H4 (cell line): ENCODE results near the gene THRB. TPM values are rescaled to one million over a fixed set of nuclear protein-coding genes. Genes with fewer than 3 reads are reported as not detected.

Source experiments
- DNase-seq: peaks from one replicate; pipeline ENCODE4 v3.0.0-alpha.2; 2015; ENCODE audit warnings: low spot score
- total RNA-seq: library from RNA; depleted of rRNA; stranded (reverse); fragments of >200 nt; shearing (Covaris generic); gene quantifications from 2 replicates; pipeline ENCODE4 v1.2.3, GENCODE V29; 2014

THRB gene
- total RNA-seq, 1 experiment from 2014 or later: 1.2 TPM

- no peak for DNase-seq
Measured at GRCh38 chr3:24490151-24490550, 4.5 kb downstream of the THRB start.

GRCh38 chr3:24487325-24488262 lies 7.1 kb downstream of the THRB start:
- no peak for DNase-seq

- DNase-seq: no peak
Measured at GRCh38 chr3:24485511-24485910, 9.1 kb downstream of the THRB start.

GRCh38 chr3:24483873-24484272 lies 10.8 kb downstream of the THRB start:
- DNase-seq: no peak

- DNase-seq: no peak
Measured at GRCh38 chr3:24482096-24482705, 12.4 kb downstream of the THRB start.

GRCh38 chr3:24481193-24481592 lies 13.5 kb downstream of the THRB start:
- no peak for DNase-seq

GRCh38 chr3:24480497-24480896 lies 14.2 kb downstream of the THRB start:
- no peak for DNase-seq

- DNase-seq: no peak
Measured at GRCh38 chr3:24479816-24480215, 14.8 kb downstream of the THRB start.

GRCh38 chr3:24476871-24477656 lies 17.6 kb downstream of the THRB start:
- no peak for DNase-seq

- peak; percentile 28 for DNase-seq
Measured at GRCh38 chr3:24475925-24476324, 18.7 kb downstream of the THRB start.

- DNase-seq: no peak
Measured at GRCh38 chr3:24474862-24475261, 19.8 kb downstream of the THRB start.

- no peak for DNase-seq
Measured at GRCh38 chr3:24472358-24472757, 22.3 kb downstream of the THRB start.

GRCh38 chr3:24471486-24471885 lies 23.2 kb downstream of the THRB start:
- DNase-seq: no peak

GRCh38 chr3:24470277-24470676 lies 24.4 kb downstream of the THRB start:
- DNase-seq: no peak

- DNase-seq: no peak
Measured at GRCh38 chr3:24464389-24464788, 30.3 kb downstream of the THRB start.

GRCh38 chr3:24462737-24463136 lies 31.9 kb downstream of the THRB start:
- DNase-seq: no peak

GRCh38 chr3:24460974-24461373 lies 33.7 kb downstream of the THRB start:
- DNase-seq: no peak

GRCh38 chr3:24457719-24458118 lies 36.9 kb downstream of the THRB start:
- DNase-seq: no peak

GRCh38 chr3:24454856-24455255 lies 39.8 kb downstream of the THRB start:
- no peak for DNase-seq

- no peak for DNase-seq
Measured at GRCh38 chr3:24454393-24454792, 40.3 kb downstream of the THRB start.

GRCh38 chr3:24451461-24452099 lies 43.1 kb downstream of the THRB start:
- DNase-seq: no peak
